Uterus (tissue), 4 donors: ENCODE results near the gene COA1. TPM values are rescaled to one million over a fixed set of nuclear protein-coding genes. Genes with fewer than 3 reads are reported as not detected.
"Not testable (repeated sequence)": the region's sequence is repeated elsewhere in the genome, so short reads cannot be mapped to it uniquely, and the experiment has no call there.

Experiments
- DNase-seq, 2 donors: peaks; one replicate each; pipeline ENCODE4 v3.0.0-alpha.2; 2019 to 2020
- H3K27ac ChIP-seq, 2 donors: fragments of 200-600 bp; sonication (generic); 1 replicate in 1 of 2; 2 replicates in 1 of 2; pipeline ENCODE4 v1.5.1; 2016 to 2018
- H3K27me3 ChIP-seq, 2 donors: fragments of 200-600 bp; sonication (generic); one replicate each; pipeline ENCODE4 v1.5.1; 2018 to 2019; ENCODE audit warnings: control low read depth in 1 of 2
- H3K36me3 ChIP-seq, 2 donors: fragments of 200-600 bp; sonication (generic); one replicate each; pipeline ENCODE4 v1.5.1; 2019; ENCODE audit warnings: control low read depth in 1 of 2
- H3K4me1 ChIP-seq, 2 donors: fragments of 200-600 bp; sonication (generic); one replicate each; pipeline ENCODE4 v1.5.1; 2018 to 2019; ENCODE audit warnings: control low read depth in 1 of 2
- H3K4me3 ChIP-seq, 2 donors: fragments of 200-600 bp; sonication (generic); 1 replicate in 1 of 2; 2 replicates in 1 of 2; pipeline ENCODE4 v1.5.1; 2018 to 2019; ENCODE audit warnings: mild to moderate bottlenecking in 1 of 2
- H3K9me3 ChIP-seq, 2 donors: fragments of 200-600 bp; sonication (generic); one replicate each; pipeline ENCODE4 v1.5.1; 2019; ENCODE audit warnings: control low read depth in 1 of 2
- CTCF ChIP-seq, 4 experiments: fragments of 200-600 bp in 2 of 4; fragments of 450-650 bp in 2 of 4; sonication (generic) in 2 of 4; IDR thresholded peaks; one replicate each; pipeline ENCODE4 v1.5.1; 2016 to 2019; ENCODE audit warnings: antibody characterized with exemption in 4 of 4, mild to moderate bottlenecking in 2 of 4, moderate library complexity in 1 of 4
- POLR2A ChIP-seq, 2 donors: fragments of 450-650 bp; IDR thresholded peaks; one replicate each; pipeline ENCODE4 v1.6.1; 2016; ENCODE audit warnings: antibody characterized with exemption in 2 of 2, mild to moderate bottlenecking in 1 of 2, moderate library complexity in 1 of 2
- intact Hi-C: fragments of 100-400 bp; cut with DNase I; formaldehyde crosslinking; loops from one replicate; pipeline ENCODE4 v1.15.1; 2023; ENCODE audit warnings: low total_unique reads
- total RNA-seq, 4 donors: library from RNA; depleted of rRNA in 3 of 4; stranded (reverse); fragments of >200 nt in 3 of 4; gene quantifications; one replicate each; pipeline versions ENCODE4 v1.1.0 to v1.2.4, GENCODE V29; 2014 to 2023
- donor health status: DM: yes; HTN: yes; CAD: no.

Gene COA1
- total RNA-seq, 4 donors from 2014 or later, result 30.0 to 83.6 (median 76.6) TPM

- intact Hi-C loops, result no loop called here
- TF ChIP-seq POLR2A (IDR thresholded peaks at IDR 0.05) (no peak), CTCF (IDR thresholded peaks at IDR 0.05) (no peak)
- no peak for DNase-seq
These were observed 125.1 kb downstream of the COA1 start for GRCh38 chr7:43604251-43604650.

GRCh38 chr7:43602256-43602655, 127.1 kb downstream of the COA1 start:
- Histone ChIP-seq H3K36me3 (no peaks in the 10 kb centered on the region), H3K27me3 (no peaks in the 10 kb centered on the region), H3K4me1 (no peaks in the 10 kb centered on the region), H3K9me3 (no peaks in the 10 kb centered on the region), H3K4me3 (no peak overlapping the region), H3K27ac (no peak overlapping the region)
- intact Hi-C loops, result no loop called here
- DNase-seq, result no peak
- TF ChIP-seq CTCF (IDR thresholded peaks at IDR 0.05), result no peak
- TF ChIP-seq POLR2A (IDR thresholded peaks at IDR 0.05), result no peak

More at GRCh38 chr7:43604251-43604650, 125.1 kb downstream of the COA1 start:
- no peak overlapping the region for H3K27ac ChIP-seq
- H3K36me3 ChIP-seq, result no peaks in the 10 kb centered on the region
- H3K4me1 ChIP-seq, result no peaks in the 10 kb centered on the region
- H3K9me3 ChIP-seq, result no peaks in the 10 kb centered on the region
- no peaks in the 10 kb centered on the region for H3K27me3 ChIP-seq
- H3K4me3 ChIP-seq, result no peak overlapping the region

GRCh38 chr7:43600056-43600455, 129.3 kb downstream of the COA1 start:
- Histone ChIP-seq H3K9me3 (no peaks in the 10 kb centered on the region), H3K27me3 (no peaks in the 10 kb centered on the region), H3K4me1 (no peaks in the 10 kb centered on the region), H3K4me3 (no peak overlapping the region), H3K27ac (no peak overlapping the region), H3K36me3 (no peaks in the 10 kb centered on the region)
- intact Hi-C loops, result no loop called here
- DNase-seq, result no peak
- no peak for TF ChIP-seq POLR2A (IDR thresholded peaks at IDR 0.05)

GRCh38 chr7:43596426-43596825, 132.9 kb downstream of the COA1 start:
- H3K4me1 ChIP-seq, intact Hi-C loops, H3K36me3 ChIP-seq, H3K27me3 ChIP-seq, H3K9me3 ChIP-seq, H3K4me3 ChIP-seq, DNase-seq, H3K27ac ChIP-seq: not testable (repeated sequence)

- DNase-seq, result no peak
- intact Hi-C loops, result no loop called here
- Histone ChIP-seq H3K4me1 (no peaks in the 10 kb centered on the region), H3K9me3 (no peaks in the 10 kb centered on the region), H3K27ac (no peak overlapping the region), H3K4me3 (no peak overlapping the region), H3K27me3 (no peaks in the 10 kb centered on the region), H3K36me3 (no peaks in the 10 kb centered on the region)
- TF ChIP-seq POLR2A (IDR thresholded peaks at IDR 0.05) (no peak), CTCF (IDR thresholded peaks at IDR 0.05) (no peak)
These were observed 135.3 kb downstream of the COA1 start for GRCh38 chr7:43594020-43594419.

- no peaks in the 10 kb centered on the region for H3K27me3 ChIP-seq
- no peak overlapping the region for H3K27ac ChIP-seq
- TF ChIP-seq CTCF (IDR thresholded peaks at IDR 0.05) (no peak), POLR2A (IDR thresholded peaks at IDR 0.05) (no peak)
- no peak for DNase-seq
- no peaks in the 10 kb centered on the region for H3K36me3 ChIP-seq
- H3K9me3 ChIP-seq, result no peaks in the 10 kb centered on the region
- no peak overlapping the region for H3K4me3 ChIP-seq
- H3K4me1 ChIP-seq, result no peaks in the 10 kb centered on the region
- intact Hi-C loops, result no loop called here
These were observed 136.3 kb downstream of the COA1 start for GRCh38 chr7:43593010-43593409.
